ENCODE results near the gene HIC1.

HIC1 gene

DNA sequence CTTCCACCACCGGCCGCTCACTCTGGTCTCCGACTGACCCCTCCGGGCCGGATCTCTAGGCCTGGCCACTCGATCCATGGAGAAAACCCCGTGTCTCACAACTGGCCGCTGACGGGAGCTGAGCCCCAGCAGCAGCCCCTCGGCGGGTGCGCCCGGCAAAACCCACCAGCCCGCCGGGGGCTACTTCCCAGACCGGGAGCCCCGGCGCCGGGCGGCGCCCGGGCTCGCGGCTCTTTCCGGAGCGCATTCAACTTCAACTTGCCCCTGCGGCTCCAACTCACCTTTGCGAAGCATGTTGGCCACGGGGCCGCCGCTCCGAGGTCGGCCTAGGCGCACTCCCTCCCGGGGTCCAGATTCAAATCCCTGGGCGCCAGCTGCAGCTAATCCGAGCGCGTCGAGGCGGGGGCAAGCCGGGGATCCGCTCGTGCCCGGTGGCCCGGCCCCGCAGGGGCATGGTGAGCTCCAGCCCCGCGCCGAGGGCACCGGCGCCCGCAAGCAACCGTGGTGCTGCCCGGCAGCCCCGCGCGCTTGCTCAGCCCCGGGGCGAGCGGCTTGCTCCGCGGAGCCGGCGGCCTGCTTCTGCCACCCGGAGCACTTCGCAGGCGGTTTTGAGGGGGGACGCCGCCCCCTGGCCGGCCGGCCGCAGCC, 30.2 kb upstream of the HIC1 start:
- in situ Hi-C loops (cut with MboI; ENCODE audit: low sequenced_read_pairs): no loop called here

DNA sequence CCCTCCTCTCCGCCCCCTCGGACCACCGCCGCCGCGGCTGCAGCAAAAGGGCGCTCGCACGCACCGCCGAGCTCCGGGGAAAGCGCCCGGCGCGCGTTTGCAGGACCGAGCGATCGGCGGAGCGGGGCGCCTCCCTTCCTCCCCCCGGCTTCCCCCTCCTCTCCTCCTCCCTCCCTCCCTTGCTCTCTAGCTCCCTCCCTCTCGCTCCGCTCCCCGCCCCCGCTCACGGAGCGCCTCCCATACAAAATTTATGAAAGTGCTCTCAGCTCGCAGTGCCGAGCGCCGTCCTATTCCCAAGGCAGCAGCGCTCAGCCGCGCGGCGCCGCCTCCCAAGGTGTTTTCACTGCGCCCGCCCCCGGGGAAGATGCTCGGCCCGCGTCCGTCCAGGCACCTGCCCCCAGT, 29.7 kb upstream of the HIC1 start, which contains the start of gene RTN4RL1:
Gene RTN4RL1, minus strand, starts transcription at position 115 of the 402 bp plus-strand sequence. CDS start 469 bp downstream, outside the sequence.
- in situ Hi-C loops (cut with MboI; ENCODE audit: low sequenced_read_pairs): no loop called here

GRCh38 chr17:2025622-2026309, 29.1 kb upstream of the HIC1 start:
- in situ Hi-C loops (cut with MboI; ENCODE audit: low sequenced_read_pairs): no loop called here

GRCh38 chr17:2027528-2028233, 27.2 kb upstream of the HIC1 start:
- in situ Hi-C loops (cut with MboI; ENCODE audit: low sequenced_read_pairs): no loop called here

- in situ Hi-C loops (cut with MboI; ENCODE audit: low sequenced_read_pairs): no loop called here
These were observed 26.7 kb upstream of the HIC1 start for GRCh38 chr17:2028234-2028614.

GRCh38 chr17:2028737-2029136, 26.2 kb upstream of the HIC1 start:
- in situ Hi-C loops (cut with MboI; ENCODE audit: low sequenced_read_pairs): no loop called here

GRCh38 chr17:2029911-2030778, 24.8 kb upstream of the HIC1 start, which contains the start of gene DPH1:
Gene DPH1 (plus strand): TSS chr17:2030153. CDS start chr17:2030170, 17 bp downstream.
- in situ Hi-C loops (cut with MboI; ENCODE audit: low sequenced_read_pairs): no loop called here

- in situ Hi-C loops (cut with MboI; ENCODE audit: low sequenced_read_pairs): no loop called here
These were observed 24.1 kb upstream of the HIC1 start for GRCh38 chr17:2030779-2031163.

DNA sequence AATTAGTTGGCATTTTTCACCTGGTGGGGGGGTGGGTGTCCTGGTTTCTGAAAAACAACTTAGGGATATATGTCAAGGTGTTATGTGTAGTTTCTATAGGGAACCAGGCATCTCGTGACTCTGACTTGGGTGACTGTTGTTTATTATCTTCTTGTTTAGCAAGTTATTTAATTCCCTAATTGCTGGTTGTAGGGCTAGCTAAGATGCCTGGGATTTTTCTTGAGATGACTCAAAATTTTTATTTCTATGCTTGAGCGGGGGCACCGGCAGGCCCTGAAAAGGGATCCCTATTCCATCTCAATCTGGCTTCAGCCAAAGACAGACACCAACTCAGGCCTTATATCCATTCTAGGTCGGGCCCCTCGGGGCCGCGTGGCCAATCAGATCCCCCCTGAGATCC, 21.8 kb upstream of the HIC1 start:
- in situ Hi-C loops (cut with MboI; ENCODE audit: low sequenced_read_pairs): no loop called here

GRCh38 chr17:2034157-2034556, 20.7 kb upstream of the HIC1 start:
- in situ Hi-C loops (cut with MboI; ENCODE audit: low sequenced_read_pairs): no loop called here

GRCh38 chr17:2034806-2035540, 19.9 kb upstream of the HIC1 start:
- in situ Hi-C loops (cut with MboI; ENCODE audit: low sequenced_read_pairs): no loop called here

DNA sequence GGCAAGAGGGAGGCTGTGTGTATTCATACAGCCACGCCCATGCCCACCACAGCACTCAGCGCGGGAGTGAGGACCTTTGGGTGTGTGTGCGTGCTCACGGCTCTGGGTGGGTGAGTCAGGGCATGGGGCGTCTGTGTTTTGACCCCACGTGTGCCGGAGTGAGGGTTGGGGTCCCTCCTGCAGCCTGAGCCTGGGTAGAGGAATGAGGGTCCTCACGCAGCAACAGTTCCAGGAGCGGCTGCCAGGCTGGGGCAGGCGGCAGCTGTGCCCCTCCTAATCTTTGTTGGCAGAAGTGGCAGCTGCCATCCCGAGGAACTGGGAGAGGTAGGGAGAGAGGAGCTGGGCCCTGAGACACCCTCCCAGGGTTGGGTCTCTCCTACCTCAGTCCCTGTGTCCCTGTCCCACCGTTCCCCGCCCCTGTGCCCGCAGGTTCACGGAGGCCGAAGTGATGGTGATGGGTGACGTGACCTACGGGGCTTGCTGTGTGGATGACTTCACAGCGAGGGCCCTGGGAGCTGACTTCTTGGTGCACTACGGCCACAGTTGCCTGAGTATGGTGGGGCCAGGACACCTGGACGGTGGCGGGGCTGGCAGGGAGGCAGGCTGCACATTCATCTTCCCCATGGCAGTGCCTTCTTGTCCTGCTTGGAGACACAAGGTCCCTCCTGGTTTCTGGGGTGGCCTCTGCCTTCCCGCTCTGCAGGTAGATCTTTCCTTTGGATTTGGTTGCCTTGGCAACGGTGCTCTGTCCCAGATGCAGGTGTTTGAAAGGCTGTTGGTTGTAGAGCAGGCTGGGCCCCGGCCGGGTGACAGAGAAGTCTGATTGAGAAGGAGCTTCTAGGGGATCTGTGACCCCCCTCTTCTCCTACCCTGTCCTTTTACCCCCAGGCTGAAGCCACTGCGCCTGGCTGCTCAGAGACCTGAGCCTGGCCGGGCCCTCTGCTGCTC, 19.1 kb upstream of the HIC1 start:
- in situ Hi-C loops (cut with MboI; ENCODE audit: low sequenced_read_pairs): no loop called here

DNA sequence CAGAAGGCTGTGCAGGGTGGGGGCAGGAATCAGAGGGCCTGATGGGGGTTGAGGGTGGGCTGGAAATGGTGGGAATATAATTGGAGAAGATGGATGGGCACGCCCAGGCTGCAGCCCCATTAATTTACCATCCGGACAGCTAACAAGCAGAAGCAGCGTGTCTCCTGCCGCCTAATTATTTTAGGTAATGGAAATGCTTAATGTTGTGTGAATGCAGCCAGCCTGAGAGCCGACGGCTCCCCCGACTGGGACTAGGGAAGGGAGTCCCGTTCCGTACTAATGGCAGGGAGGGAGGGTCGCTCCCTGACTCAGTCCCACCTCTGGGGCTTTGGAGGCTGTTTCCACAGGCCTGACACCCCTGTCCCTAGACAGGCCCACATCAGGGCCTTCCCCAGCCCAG, 17.7 kb upstream of the HIC1 start:
- in situ Hi-C loops (cut with MboI; ENCODE audit: low sequenced_read_pairs): no loop called here

DNA sequence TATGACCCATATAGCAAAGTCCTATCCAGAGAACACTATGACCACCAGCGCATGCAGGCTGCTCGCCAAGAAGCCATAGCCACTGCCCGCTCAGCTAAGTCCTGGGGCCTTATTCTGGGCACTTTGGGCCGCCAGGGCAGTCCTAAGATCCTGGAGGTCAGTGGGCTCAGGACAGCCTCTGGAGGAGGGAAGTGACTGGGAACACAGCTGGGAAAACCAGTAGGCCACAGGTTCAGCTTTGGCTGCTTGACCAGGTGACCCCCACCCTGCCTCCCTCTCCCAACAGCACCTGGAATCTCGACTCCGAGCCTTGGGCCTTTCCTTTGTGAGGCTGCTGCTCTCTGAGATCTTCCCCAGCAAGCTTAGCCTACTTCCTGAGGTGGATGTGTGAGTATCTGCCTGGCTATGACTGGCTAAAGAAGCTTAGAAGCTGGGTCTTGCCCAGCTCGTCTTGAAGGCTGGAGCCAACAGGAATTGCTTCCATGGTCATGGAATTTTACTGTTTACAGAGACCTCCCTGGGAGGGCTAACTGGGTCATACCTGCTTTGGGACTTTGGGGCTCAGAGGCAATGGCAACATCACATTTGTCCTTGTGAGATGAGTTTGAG, 14.6 kb upstream of the HIC1 start:
- in situ Hi-C loops (cut with MboI; ENCODE audit: low sequenced_read_pairs): no loop called here

DNA sequence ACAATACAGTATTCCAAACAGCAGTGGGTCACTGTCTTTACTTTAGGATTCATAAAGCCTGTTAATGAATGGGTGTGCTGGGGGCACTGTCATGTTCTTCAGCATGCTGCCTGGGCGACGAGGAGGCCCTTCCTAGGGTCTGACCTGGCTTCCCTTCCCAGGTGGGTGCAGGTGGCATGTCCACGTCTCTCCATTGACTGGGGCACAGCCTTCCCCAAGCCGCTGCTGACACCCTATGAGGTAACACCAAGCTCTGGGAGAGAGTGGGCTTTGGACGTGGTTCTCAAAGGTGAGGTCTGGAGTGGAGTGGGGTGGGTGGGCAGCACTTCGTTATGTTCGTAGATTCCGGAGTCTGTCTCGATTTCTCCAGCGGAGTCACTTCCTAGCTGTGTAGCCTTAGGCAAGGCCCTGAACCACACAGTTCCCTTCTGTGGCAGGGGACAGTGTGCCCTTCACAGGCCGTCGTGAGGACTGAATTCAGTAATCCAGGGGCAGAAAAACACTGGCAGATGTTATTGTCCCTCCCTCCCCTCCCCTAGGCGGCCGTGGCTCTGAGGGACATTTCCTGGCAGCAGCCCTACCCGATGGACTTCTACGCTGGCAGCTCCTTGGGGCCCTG, 13.9 kb upstream of the HIC1 start:
- in situ Hi-C loops (cut with MboI; ENCODE audit: low sequenced_read_pairs): no loop called here

DNA sequence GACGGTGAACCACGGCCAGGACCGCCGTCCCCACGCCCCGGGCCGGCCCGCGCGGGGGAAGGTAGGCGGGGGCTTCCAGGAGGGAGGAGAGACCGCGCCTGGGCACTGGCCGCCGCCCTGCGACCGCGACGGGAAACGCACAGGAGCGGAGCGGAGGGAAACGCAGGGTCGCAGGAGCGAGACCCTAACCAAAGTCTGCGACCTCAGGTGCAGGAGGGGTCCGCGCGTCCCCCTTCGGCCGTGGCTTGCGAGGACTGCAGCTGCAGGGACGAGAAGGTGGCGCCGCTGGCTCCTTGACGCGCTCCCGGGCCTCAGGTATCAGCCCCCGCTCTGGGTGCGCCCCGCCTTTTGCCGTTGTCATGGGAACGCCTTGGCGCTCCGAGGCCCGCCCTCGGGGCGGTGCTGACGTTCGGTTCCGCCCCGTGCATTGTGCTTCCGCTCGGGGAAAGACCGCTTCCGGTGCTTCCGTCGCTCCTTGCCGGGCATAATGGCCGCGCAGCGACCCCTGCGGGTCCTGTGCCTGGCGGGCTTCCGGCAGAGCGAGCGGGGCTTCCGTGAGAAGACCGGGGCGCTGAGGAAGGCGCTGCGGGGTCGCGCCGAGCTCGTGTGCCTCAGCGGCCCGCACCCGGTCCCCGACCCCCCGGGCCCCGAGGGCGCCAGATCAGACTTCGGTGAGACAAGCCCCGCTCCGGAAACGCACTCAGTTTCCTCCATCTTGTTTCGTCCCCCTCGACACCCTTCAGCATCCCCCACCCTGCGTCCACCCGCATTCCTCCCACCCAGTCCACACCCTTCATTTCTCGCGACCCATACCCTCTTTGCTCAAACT, 13.1 kb upstream of the HIC1 start, which contains the start of gene OVCA2:
Gene OVCA2, plus strand, starts transcription at position 462 of the 829 bp plus-strand sequence. Its CDS starts 26 bp downstream, at position 488.
- in situ Hi-C loops (cut with MboI; ENCODE audit: low sequenced_read_pairs): no loop called here

DNA sequence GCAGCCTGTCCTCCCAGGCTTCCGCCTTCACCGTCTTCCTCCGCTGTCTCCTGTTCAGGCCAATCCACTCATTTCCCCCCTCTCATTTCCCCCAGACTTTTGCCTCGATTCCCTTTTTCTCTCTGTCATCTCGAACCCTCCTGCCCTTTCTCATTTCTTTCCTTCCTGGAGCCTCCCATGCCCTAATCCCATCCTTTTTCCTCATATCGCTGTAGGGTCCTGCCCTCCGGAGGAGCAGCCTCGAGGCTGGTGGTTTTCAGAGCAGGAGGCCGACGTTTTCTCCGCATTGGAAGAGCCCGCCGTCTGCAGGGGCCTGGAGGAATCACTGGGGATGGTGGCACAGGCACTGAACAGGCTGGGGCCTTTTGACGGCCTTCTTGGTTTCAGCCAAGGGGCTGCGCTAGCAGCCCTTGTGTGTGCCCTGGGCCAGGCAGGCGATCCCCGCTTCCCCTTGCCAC, 12.5 kb upstream of the HIC1 start:
- in situ Hi-C loops (cut with MboI; ENCODE audit: low sequenced_read_pairs): no loop called here
